Measurements from ENCODE around the gene PAPOLA.

The PAPOLA gene

DNA sequence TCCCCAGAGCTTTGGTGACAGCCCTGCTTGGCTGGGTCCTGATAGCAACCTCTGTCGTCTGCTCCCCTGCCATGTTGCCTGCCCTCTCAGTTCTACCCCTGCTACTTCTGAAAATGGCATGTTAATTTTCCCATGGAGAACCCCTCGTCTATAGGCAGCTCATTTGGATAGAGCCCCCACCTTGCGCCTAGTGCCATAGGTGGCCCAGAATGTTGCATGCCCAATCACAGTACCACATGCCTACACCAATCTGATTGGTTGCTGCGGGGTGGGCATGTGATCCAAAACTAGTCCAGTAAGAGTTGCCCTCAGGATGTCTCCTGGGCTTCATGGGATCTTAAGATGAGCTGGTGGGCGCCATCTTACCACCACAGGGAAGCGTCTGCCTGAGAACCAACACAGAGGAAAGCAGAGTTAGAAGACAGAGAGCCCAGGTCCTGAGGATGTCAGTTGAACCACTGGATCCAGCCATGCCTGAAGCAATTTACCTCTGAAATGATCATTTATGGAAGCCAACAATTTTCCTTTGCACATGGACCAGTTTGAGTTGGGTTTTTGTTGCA, 85.7 kb downstream of the PAPOLA start:
- no peak for DNase-seq

DNA sequence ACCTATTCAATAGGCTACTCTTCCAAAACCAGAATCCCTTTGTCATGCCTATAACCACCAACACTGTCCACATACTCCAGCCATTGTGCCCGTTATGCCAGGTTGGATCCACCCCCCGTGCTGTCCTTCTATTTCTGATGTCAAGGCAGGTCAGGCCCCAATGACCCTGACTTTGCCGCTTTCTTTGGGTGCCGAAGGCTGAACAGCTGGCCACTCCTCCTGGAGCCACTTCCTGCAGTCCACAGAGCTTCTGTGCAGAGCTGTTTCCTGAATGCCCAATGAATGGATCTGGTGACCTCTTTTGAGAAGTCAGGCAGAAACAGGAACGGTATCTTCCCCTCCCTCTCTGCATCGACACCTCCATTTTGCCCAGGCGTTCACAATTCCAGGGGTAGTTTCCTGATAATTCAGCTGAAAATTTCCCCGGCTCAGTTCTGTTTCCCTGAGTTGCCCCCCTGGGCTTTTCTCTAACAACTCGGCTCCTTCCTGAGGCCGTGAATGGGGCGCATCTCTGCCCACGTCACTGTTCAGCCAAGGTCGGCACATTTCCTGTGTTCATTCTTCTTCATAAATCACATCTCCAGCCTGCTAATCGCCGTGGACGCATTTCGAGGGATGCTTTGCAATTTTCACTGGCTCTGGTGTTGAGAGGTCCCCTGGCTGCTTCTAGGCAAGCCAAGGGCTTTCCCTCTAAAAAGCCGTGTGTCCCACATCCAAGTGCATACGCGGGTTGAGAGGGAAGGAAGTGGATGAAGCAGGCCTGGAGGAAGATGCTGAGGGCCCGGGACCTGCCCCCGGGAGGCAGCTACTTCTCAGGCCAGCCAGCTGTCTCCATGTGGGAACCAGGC, 86.5 kb downstream of the PAPOLA start:
- DNase-seq = no peak

GRCh38 chr14:96589577-96589976, 87.4 kb downstream of the PAPOLA start:
- no peak for DNase-seq

- no peak for DNase-seq
These were observed 88.1 kb downstream of the PAPOLA start for GRCh38 chr14:96590190-96590864.

DNA sequence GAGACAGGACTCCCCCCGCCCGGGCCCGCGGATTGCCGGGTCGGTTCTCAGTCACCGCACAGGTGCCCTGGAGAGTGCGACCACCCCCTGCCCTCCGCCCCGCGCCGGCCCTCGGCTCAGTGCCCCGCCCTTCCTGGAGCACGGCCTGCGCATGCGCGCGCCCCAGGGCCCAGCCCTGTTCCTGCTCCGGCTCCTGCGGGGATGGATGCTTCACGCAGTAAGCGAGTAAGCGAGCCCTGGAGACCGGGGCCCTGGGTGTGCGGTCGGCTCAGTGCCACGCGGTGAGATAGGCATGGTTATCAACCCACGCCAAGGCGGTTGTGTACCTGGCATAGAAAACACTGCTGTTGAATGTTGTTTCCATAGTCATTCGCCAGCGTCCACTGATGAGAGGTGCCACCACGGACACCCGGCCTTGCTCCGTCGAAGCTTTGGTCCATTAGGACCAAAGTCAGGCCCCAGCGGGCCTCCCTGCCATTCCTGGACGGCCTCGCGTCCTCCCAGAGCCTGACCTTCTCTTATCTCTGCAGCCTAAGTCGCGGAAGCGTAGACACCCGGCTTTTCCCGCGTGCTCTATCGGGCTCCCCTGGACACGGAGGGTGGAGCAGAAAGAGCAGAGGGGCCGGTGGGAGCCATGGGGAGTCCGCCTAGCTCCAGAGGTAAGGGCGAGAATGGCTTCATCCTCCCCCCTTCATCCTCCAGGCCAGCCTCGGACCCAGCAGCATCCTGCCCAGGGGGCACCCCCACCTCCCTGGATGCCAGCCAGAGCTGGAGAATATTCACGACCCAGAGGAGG, 90.6 kb downstream of the PAPOLA start:
- peak; percentile 68 for DNase-seq

GRCh38 chr14:96594961-96595360, 92.8 kb downstream of the PAPOLA start:
- DNase-seq = no peak

- DNase-seq = no peak
These were observed 95.5 kb downstream of the PAPOLA start for GRCh38 chr14:96597680-96598079.

GRCh38 chr14:96598332-96598928, 96.2 kb downstream of the PAPOLA start:
- DNase-seq = no peak

- no peak for DNase-seq
These were observed 96.9 kb downstream of the PAPOLA start for GRCh38 chr14:96599076-96599475.

DNA sequence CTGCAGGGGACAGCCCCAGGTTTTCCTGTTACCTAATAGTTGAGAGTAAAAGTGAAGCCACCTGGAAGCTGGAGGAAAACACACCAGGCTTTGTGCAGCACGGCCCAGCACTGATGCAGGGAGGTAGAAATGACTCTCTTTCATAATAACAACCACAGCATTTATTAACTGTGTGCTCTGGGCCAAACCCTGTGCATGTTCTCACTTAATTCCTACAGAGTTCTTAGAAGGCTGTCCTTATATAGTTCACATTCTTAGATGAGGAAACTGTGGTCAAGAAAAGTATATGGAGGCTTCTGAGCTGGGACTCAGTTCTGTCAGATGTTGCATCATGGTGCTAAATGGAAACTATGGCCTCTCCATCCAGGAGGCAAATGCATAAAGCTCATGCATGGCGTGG, 100.0 kb downstream of the PAPOLA start:
- no peak for DNase-seq

DNA sequence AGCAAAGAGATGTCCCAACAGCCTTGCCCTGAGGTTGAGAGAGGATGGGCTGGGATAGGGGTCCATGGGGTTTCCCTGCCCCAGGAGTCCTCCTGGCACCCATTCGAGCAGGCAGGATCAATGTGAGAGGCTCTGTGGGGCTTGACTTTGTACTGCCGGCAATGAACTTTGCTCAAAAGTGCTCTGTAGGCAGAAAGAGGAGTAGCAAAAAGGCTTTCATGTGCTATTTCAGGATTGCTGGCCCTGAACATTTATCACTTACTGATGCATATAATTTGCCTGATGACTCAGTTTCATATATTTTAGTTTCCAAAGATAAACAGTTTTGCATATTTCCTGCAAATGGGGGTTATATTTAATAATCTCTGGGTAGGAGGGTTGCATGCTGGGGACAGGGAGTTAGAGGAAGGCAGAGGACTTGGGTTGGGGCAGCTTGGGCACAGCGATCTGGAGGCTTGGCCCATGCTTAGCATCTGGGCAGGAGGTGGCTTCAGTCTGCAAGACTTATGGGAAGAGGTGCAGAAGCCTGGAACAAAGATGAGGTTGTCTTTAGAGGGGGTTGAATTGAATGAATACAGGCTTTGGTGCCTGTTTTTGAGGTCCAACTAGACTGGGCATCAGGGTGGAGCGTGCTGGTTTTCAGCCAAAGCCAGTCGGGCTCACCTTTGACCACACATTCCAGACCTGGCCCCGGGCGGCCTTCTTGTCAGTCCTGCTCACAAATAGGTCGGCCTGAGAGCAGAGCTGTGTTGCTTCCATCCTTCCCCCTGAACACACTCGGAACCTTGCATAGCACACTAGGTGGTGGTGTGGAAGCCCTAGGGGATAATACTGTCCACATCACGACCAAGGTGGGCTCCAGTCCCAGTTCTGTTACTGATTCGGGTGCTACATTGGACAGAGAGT, 101.4 kb downstream of the PAPOLA start:
- DNase-seq = no peak

- DNase-seq = no peak
These were observed 112.3 kb downstream of the PAPOLA start for GRCh38 chr14:96614481-96614881.

- no peak for DNase-seq
These were observed 114.1 kb downstream of the PAPOLA start for GRCh38 chr14:96616161-96616721.

Data from activated naive CD4-positive, alpha-beta T cell treated with anti-CD3 and anti-CD28 coated beads, Interleukin-2, amount 50 U/mL, for 16 hours (primary cell).